RWPE2 (cell line): ENCODE results near the gene SYTL3.
"Not testable (repeated sequence)": the region's sequence is repeated elsewhere in the genome, so short reads cannot be mapped to it uniquely, and the experiment has no call there.

Source experiments
- ATAC-seq: fragments of 200-7000 bp; cut with Tn5 transposase; 3 replicates; pipeline ENCODE4 v1.9.1; 2021; ENCODE audit warnings: low read depth
- DNase-seq: peaks from one replicate; pipeline ENCODE4 v3.0.0-alpha.2; 2020; ENCODE audit warnings: low spot score
- H3K27ac ChIP-seq: fragments of 450-650 bp; 2 replicates; pipeline ENCODE4 v1.5.1; 2017; ENCODE audit warnings: mild to moderate bottlenecking; ENCODE audit not compliant: poor library complexity, severe bottlenecking
- H3K27me3 ChIP-seq: fragments of 250-450 bp; sonication (Bioruptor Pico); 2 replicates; pipeline ENCODE4 v1.5.1; 2021; ENCODE audit warnings: mild to moderate bottlenecking, moderate library complexity; ENCODE audit not compliant: insufficient read depth, poor library complexity, severe bottlenecking
- H3K36me3 ChIP-seq: fragments of 250-450 bp; sonication (Bioruptor Pico); 2 replicates; pipeline ENCODE4 v1.5.1; 2020; ENCODE audit warnings: low read depth, mild to moderate bottlenecking, moderate library complexity
- H3K4me1 ChIP-seq: fragments of 250-450 bp; sonication (Bioruptor Pico); 2 replicates; pipeline ENCODE4 v1.5.1; 2021; ENCODE audit warnings: mild to moderate bottlenecking, moderate library complexity; ENCODE audit not compliant: insufficient read depth, poor library complexity, severe bottlenecking
- H3K4me3 ChIP-seq: fragments of 250-450 bp; sonication (Bioruptor Pico); 2 replicates; pipeline ENCODE4 v1.5.1; 2021; ENCODE audit warnings: mild to moderate bottlenecking, moderate library complexity; ENCODE audit not compliant: severe bottlenecking
- H3K9me3 ChIP-seq: fragments of 250-450 bp; sonication (Bioruptor Pico); 2 replicates; pipeline ENCODE4 v1.5.1; 2021; ENCODE audit warnings: mild to moderate bottlenecking, moderate library complexity; ENCODE audit not compliant: severe bottlenecking
- TF ChIP-seq, protein P1 (sequence below): fragments of 450-650 bp; IDR thresholded peaks from one replicate; pipeline ENCODE4 v1.5.1; 2017; ENCODE audit warnings: mild to moderate bottlenecking, moderate library complexity; ENCODE audit not compliant: poor library complexity, severe bottlenecking

Gene SYTL3

DNA sequence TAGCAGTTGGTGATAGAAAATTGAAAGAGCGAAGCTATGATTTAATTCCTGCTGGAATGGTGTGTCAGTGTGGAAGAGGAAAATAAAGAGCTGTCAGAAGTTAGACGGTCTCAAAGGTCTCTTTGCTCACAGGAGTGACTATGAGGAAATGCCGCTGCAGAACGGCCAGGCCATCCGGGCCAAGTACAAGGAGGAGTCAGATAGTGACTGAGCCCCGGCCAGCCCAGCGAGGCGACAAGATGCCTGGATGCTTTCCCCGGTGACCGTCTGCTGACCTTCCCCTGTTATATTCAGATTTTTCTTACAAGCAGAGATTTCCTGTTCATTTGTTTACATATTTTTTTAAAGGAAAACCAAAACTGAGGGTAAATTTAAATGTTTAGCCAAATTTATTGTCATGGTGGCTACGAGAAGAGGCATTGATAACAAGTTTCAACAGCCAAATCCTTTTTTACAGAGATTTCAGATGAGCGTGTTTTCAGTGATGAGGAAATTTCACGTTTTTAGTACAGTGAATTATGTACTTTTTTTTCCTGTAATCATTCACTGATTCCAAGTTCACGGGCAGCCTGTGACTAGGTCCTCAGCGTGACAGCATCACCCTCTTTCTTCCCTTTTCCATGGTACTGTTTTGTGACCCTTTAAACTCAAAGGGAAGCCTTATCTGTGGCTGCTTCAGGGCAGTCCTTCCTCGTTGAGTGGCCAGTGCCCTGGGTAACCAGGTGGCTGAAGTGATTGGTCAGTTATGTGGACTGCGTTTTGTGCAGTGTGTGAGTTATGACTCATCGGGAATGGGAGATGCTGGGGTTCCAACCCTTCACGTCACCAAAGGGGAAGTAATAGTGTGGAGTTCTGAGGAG, 17.9 kb upstream of the SYTL3 start:
- Histone ChIP-seq H3K4me1 (peaks cover 9% of the 10 kb centered on the region), H3K36me3 (peaks cover 82% of the 10 kb centered on the region)
- peak; percentile 37 for DNase-seq

GRCh38 chr6:158632538-158633119, 17.2 kb upstream of the SYTL3 start:
- ATAC-seq, H3K4me1 ChIP-seq, H3K27me3 ChIP-seq, DNase-seq, H3K4me3 ChIP-seq, H3K9me3 ChIP-seq: not testable (repeated sequence)
- H3K36me3 ChIP-seq: peaks cover 84% of the 10 kb centered on the region
- H3K27ac ChIP-seq: peak overlapping the region; percentile 31

More for the DNA sequence above, 17.9 kb upstream of the SYTL3 start:
- ATAC-seq: peak; percentile 47; the same call in 2 of the 3 replicates
- Histone ChIP-seq H3K27ac (peak overlapping the region; percentile 31), H3K27me3 (no peaks in the 10 kb centered on the region), H3K4me3 (no peak overlapping the region), H3K9me3 (no peaks in the 10 kb centered on the region)
- TF ChIP-seq, protein P1, sequence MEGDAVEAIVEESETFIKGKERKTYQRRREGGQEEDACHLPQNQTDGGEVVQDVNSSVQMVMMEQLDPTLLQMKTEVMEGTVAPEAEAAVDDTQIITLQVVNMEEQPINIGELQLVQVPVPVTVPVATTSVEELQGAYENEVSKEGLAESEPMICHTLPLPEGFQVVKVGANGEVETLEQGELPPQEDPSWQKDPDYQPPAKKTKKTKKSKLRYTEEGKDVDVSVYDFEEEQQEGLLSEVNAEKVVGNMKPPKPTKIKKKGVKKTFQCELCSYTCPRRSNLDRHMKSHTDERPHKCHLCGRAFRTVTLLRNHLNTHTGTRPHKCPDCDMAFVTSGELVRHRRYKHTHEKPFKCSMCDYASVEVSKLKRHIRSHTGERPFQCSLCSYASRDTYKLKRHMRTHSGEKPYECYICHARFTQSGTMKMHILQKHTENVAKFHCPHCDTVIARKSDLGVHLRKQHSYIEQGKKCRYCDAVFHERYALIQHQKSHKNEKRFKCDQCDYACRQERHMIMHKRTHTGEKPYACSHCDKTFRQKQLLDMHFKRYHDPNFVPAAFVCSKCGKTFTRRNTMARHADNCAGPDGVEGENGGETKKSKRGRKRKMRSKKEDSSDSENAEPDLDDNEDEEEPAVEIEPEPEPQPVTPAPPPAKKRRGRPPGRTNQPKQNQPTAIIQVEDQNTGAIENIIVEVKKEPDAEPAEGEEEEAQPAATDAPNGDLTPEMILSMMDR: no peak

GRCh38 chr6:158633127-158633526, 16.7 kb upstream of the SYTL3 start:
- no peak overlapping the region for H3K4me3 ChIP-seq
- TF ChIP-seq, protein P1: no peak
- peaks cover 89% of the 10 kb centered on the region for H3K36me3 ChIP-seq
- H3K27ac ChIP-seq: no peak overlapping the region
- peak; percentile 12 for DNase-seq
- H3K27me3 ChIP-seq: no peaks in the 10 kb centered on the region
- ATAC-seq: no peak
- no peaks in the 10 kb centered on the region for H3K9me3 ChIP-seq
- peaks cover 9% of the 10 kb centered on the region for H3K4me1 ChIP-seq

DNA sequence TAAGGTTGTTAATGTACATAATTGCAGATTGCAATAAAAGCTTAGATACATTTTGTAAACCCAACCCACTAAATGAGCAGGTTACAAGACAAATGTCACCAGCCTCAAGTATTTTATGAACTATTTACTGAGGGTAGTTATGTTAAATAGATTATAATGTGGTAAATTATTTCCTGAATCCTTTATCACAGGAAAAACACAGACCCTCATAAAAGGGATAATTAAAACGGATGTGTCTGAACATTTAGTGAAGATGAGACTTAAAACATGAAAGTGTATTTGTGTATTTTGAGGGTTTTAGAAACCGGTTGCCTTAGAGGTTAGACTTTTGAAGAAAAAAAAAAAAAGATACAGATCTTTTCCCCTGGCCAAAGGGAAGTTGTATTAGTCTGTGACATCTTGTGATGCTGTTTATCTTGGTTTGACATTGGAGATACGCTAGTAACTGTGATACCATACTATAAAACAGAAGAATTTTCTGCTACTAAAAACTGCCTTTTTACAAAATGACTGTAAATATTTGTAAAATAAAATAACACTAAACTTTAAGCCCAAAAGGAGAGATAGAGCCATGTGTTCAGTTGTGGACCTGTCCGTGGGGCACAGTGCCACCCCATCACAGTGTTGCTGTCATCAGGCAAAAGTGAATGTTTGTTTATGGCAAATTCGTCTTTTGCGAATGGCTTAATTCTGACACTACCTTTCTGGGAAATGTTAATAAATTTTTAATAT, 15.0 kb upstream of the SYTL3 start:
- H3K27ac ChIP-seq: no peak overlapping the region
- TF ChIP-seq, protein P1: no peak
- no peaks in the 10 kb centered on the region for H3K9me3 ChIP-seq
- peaks cover 9% of the 10 kb centered on the region for H3K4me1 ChIP-seq
- DNase-seq: no peak
- peaks cover 79% of the 10 kb centered on the region for H3K36me3 ChIP-seq
- no peak overlapping the region for H3K4me3 ChIP-seq
- ATAC-seq: no peak
- no peaks in the 10 kb centered on the region for H3K27me3 ChIP-seq

- no peak; the same call in 2 of the 3 replicates for ATAC-seq
- peaks cover 81% of the 10 kb centered on the region for H3K36me3 ChIP-seq
Measured at GRCh38 chr6:158635427-158636073, 14.3 kb upstream of the SYTL3 start.

More at GRCh38 chr6:158635427-158636073, 14.3 kb upstream of the SYTL3 start:
- Histone ChIP-seq H3K27ac (no peak overlapping the region), H3K27me3 (no peaks in the 10 kb centered on the region), H3K9me3 (no peaks in the 10 kb centered on the region), H3K4me1 (peaks cover 9% of the 10 kb centered on the region), H3K4me3 (no peak overlapping the region)
- no peak for DNase-seq
- TF ChIP-seq, protein P1: no peak
